PC-9 (cell line): ENCODE results near the gene GCGR.

Experiments used
- CTCF ChIP-seq: fragments of 200-600 bp; sonication (generic); conservative IDR thresholded peaks from 2 replicates; pipeline ENCODE4 v1.6.1; 2017; ENCODE audit warnings: mixed run types, antibody characterized with exemption, mild to moderate bottlenecking, moderate library complexity
- EZH2 ChIP-seq: fragments of 200-600 bp; sonication (generic); IDR thresholded peaks from 2 replicates; pipeline ENCODE4 v1.8.0; 2017; ENCODE audit warnings: antibody characterized with exemption, low read depth

- TF ChIP-seq CTCF, result no peak
- TF ChIP-seq EZH2, result no peak
Observed at GRCh38 chr17:81863123-81863675, 59.2 kb downstream of the GCGR start.
